Small intestine (tissue), 7 donors: ENCODE results near the gene SH3RF1. TPM values are rescaled to one million over a fixed set of nuclear protein-coding genes. Genes with fewer than 3 reads are reported as not detected.

Experiments
- DNase-seq, 2 donors: peaks; one replicate each; pipeline versions ENCODE4 v3.0.0 to v3.0.0-alpha.2; 2013
- FAIRE-seq: peaks from 2 replicates; lab custom pipeline; 2012; peaks lifted over from hg19 to GRCh38; lab: Jason Lieb, UNC
- H3K27ac ChIP-seq, 3 donors: one replicate each; pipeline ENCODE4 v1.5.1; 2013; ENCODE audit warnings: low read length in 2 of 3, mild to moderate bottlenecking in 2 of 3, control low read depth in 1 of 3, inconsistent platforms in 1 of 3, low read depth in 1 of 3, moderate library complexity in 1 of 3
- H3K27me3 ChIP-seq, 3 donors: one replicate each; pipeline ENCODE4 v1.6.1; 2013; ENCODE audit warnings: low read length in 3 of 3, inconsistent platforms in 1 of 3; ENCODE audit not compliant: control insufficient read depth in 3 of 3, insufficient read depth in 3 of 3
- H3K36me3 ChIP-seq, 3 donors: one replicate each; pipeline ENCODE4 v1.6.1; 2013; ENCODE audit warnings: low read length in 3 of 3, inconsistent platforms in 1 of 3, low read depth in 1 of 3, mild to moderate bottlenecking in 1 of 3, moderate library complexity in 1 of 3; ENCODE audit not compliant: control insufficient read depth in 3 of 3, insufficient read depth in 2 of 3
- H3K4me1 ChIP-seq, 3 donors: one replicate each; pipeline ENCODE4 v1.6.1; 2013; ENCODE audit warnings: low read length in 2 of 3, inconsistent platforms in 1 of 3, low read depth in 1 of 3, mild to moderate bottlenecking in 1 of 3, moderate library complexity in 1 of 3; ENCODE audit not compliant: control insufficient read depth in 3 of 3, insufficient read depth in 2 of 3
- H3K4me3 ChIP-seq, 3 donors: one replicate each; pipeline ENCODE4 v1.5.1; 2013; ENCODE audit warnings: low read length in 3 of 3, control low read depth in 1 of 3, inconsistent platforms in 1 of 3, low read depth in 1 of 3, mild to moderate bottlenecking in 1 of 3, moderate library complexity in 1 of 3
- H3K9me3 ChIP-seq, 2 donors: one replicate each; pipeline ENCODE4 v1.6.1; 2013; ENCODE audit warnings: low read depth in 1 of 2, low read length in 1 of 2; ENCODE audit not compliant: control insufficient read depth in 2 of 2, insufficient read depth in 1 of 2
- WGBS, 3 donors: extraction: QIAGEN DNeasy Blood & Tissue Kit; methylation state at CpG; one replicate each; pipeline ENCODE4 v1.1.7; 2013; 5-methylcytosine and 5-hydroxymethylcytosine counted together
- polyA plus RNA-seq, 4 donors: library from polyadenylated mRNA; stranded (reverse) in 3 of 4; unstranded in 1 of 4; fragments of 200-250 nt in 3 of 4; fragments of 120-200 nt in 1 of 4; gene quantifications; one replicate each; pipeline versions ENCODE4 v1.2.1 to v1.2.3, GENCODE V29; 2013
- donor health status: healthy with polysubstance abuse.
- donor health status: control.
- donor health status: control.
- donor health status: Bipolar disorder and iron deficiency.
- donor health status: healthy.

The SH3RF1 gene
- polyA plus RNA-seq, 4 donors: 10.7 to 35.6 (median 11.5) TPM

DNA sequence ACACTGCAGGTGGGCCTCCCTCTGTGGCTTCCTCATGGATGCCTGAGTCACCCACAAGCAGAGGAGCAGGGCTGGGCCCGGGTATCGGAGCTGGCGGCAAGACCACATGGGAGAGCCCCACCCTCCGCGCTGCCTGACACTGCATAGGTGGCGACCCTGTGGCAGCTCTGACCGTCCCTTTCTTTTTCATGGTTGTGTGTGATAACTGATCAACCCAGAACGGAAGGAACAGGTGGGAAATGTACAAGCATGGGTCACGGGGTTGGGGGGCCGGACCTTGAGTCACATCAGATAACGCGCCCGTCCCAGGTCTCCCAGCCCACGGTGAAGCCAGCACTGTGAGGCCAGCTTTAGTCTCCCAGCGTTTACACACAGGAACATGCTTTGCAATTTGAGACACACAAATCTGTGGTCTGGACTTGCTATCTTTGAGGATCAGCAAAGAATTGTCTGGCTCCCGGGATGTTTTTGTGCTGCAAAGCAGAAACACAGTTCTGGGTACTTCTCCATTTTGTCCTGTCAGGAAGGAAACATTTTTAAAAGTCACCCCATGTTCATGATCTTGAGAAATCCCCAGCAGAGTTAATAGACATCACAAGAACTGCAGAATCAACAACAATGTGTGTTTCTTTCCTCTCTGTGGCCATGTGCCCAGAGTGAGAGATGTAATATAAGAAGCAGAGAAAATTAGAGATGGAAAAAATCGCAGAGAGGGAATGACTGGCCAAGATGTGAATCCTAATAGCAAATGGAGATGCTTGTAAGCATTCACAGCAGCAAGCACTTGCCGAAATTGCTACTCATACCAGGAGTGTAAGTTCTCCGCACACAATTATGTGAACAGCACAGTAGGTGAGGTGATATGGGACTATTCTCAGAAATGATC is 190.6 kb downstream of the SH3RF1 start:
- FAIRE-seq: no peak
- Histone ChIP-seq H3K9me3 (no peaks in the 10 kb centered on the region), H3K36me3 (no peaks in the 10 kb centered on the region), H3K27ac (peak overlapping the region in 2 of 3 donors; percentile 52 to 66), H3K4me3 (peak overlapping the region in 1 of 3 donors; percentile 26), H3K4me1 (peaks cover 0 to 6% (median 5%) of the 10 kb centered on the region in 3 donors), H3K27me3 (no peaks in the 10 kb centered on the region)
- peak; percentile 37 to 89 for DNase-seq
- 18% methylated on average over 19 of the region's 19 CpGs for WGBS, 3 donors

DNA sequence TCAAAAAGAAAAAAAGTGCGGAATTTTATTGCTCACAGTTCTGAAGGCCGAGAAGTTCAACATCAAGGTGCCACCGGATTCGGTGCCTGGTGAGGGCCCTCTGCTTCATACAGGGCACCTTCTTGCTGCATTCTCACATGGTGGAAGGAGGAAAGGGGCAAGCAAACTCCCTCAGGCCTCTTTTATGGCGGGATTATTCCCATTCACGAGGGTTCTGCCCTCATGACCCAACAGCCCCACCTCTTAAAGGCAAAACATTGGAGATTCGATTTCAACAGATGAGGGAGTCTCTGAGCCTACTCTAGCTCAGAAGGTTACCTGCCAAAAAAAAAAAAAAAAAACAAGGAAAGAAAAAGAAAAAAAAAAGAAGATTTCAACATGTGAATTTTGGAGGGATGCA is 196.6 kb downstream of the SH3RF1 start:
- H3K27ac ChIP-seq: no peak overlapping the region
- peaks cover 0 to 4% (median 0%) of the 10 kb centered on the region in 3 donors for H3K4me1 ChIP-seq
- H3K27me3 ChIP-seq: no peaks in the 10 kb centered on the region
- DNase-seq: no peak
- no peak for FAIRE-seq
- H3K36me3 ChIP-seq: no peaks in the 10 kb centered on the region
- H3K4me3 ChIP-seq: no peak overlapping the region
- peaks cover 0 to 11% of the 10 kb centered on the region in 2 donors for H3K9me3 ChIP-seq
- 75 to 83% (median 76%) methylated on average over 7 of the region's 7 CpGs for WGBS, 3 donors

DNA sequence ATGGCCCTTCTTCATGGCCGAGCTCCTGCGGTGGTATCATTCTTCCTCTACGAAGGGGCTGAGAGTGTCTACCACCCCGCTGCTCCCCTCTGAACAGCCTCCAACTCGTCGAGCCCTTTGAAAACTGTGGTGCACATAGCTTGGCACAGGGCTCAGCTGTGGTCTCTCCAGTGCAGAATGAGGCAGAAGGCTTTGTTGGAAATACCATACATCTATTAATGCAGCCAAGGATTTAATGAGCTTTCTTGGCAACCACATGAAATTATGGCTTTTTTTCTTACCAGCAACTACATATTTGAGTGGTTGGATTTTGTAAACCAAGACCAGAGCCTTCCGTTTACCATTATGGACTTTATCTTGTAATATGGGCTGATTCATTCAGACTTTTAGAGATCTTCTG is 199.0 kb downstream of the SH3RF1 start:
- FAIRE-seq (no peak), DNase-seq (no peak)
- no peak overlapping the region for H3K27ac ChIP-seq
- peaks cover 0 to 11% of the 10 kb centered on the region in 2 donors for H3K9me3 ChIP-seq
- H3K36me3 ChIP-seq: no peaks in the 10 kb centered on the region
- WGBS, 3 donors: 60 to 72% (median 65%) methylated on average over 7 of the region's 7 CpGs
- H3K27me3 ChIP-seq: no peaks in the 10 kb centered on the region
- no peak overlapping the region for H3K4me3 ChIP-seq
- H3K4me1 ChIP-seq: peaks cover 0 to 8% (median 0%) of the 10 kb centered on the region in 3 donors

DNA sequence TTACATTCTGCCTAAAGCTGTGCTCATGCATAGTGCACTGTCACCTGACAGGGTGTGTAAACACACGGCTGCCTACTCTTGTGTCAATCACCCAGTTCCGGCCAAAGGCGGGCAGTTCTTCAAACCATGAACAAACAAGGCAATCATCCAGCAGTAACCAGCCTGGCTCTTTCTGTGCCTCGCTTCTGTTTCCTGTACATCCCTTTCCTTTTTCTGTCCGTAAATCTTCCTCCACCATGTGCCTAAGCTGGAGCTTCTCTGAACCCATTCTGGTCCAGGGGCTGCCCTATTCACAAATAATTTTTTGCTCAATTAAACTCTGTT is 199.9 kb downstream of the SH3RF1 start:
- DNase-seq (peak; percentile 51 to 74), FAIRE-seq (no peak)
- peaks cover 0 to 11% of the 10 kb centered on the region in 2 donors for H3K9me3 ChIP-seq

DNA sequence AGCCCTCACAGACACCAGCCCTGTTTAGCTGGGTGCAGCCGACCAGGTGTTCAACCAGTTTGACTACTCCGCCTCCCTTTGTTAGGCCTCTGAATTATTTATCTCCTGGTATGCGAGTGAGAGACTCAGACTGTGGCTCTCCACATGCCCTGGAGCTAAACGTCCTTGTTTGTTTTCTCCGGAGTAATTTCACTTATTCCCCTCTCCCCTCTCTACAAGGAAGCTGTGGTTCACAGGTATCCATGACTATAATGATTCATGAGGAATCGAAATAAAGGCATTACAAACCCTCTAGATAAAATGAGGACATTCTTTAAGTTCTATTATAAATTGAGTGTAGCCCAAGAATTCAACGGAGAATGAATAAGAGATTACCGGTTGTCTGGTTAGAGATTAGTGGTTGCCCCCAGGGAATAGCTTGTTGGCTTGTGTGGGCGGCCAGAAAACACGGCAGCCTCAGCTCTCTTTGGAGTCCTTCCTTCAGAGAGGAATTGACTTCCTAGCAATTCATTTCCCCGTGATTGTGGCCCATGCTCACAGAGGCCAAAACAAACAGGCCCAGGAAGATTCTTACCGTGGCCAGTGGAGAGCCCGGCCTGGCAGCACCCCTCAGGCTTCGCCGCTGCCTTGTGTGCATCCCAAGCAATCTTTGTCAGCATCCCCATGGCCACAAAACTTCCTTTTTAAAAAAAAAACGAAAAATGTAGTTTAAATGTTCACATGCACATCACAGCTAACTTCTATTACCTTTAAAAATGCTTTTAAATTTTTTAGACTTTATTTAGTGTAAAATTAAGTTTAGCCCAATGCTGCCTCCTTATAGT is 200.5 kb downstream of the SH3RF1 start:
- FAIRE-seq: no peak
- no peak overlapping the region for H3K4me3 ChIP-seq
- DNase-seq: peak; percentile 63 to 82

More for the DNA sequence above, 199.9 kb downstream of the SH3RF1 start:
- Histone ChIP-seq H3K27me3 (no peaks in the 10 kb centered on the region), H3K27ac (no peak overlapping the region), H3K4me1 (peaks cover 0 to 8% (median 0%) of the 10 kb centered on the region in 3 donors), H3K4me3 (no peak overlapping the region), H3K36me3 (no peaks in the 10 kb centered on the region)
- 56 to 74% (median 57%) methylated on average over 5 of the region's 5 CpGs for WGBS, 3 donors

DNA sequence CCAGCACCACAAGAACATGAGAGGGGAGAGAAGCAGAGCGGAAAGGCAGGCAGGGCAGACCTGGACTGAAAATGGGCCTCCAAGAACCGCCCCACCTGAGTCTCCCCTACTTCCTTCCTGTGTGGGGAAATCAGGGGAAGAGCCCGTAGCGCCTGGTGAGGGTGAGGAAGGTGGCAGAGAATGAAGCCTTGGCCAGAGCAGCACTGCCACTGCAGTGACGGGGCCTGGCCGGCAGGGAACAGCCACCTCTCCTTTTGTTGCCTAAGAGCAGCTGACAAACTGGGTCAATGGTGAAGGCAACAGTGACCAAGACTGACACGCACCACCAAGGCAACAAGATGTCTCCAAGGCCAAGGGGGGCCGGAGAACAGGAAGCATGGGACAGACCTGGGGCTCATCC is 202.3 kb downstream of the SH3RF1 start:
- Histone ChIP-seq H3K4me3 (no peak overlapping the region), H3K36me3 (no peaks in the 10 kb centered on the region), H3K27ac (no peak overlapping the region), H3K4me1 (peaks cover 0 to 10% (median 0%) of the 10 kb centered on the region in 3 donors), H3K9me3 (peaks cover 0 to 11% of the 10 kb centered on the region in 2 donors), H3K27me3 (no peaks in the 10 kb centered on the region)
- 72 to 90% (median 79%) methylated on average over 8 of the region's 8 CpGs for WGBS, 3 donors
- DNase-seq (no peak), FAIRE-seq (no peak)

More for the DNA sequence above, 200.5 kb downstream of the SH3RF1 start:
- Histone ChIP-seq H3K9me3 (peaks cover 0 to 11% of the 10 kb centered on the region in 2 donors), H3K4me1 (peaks cover 0 to 8% (median 0%) of the 10 kb centered on the region in 3 donors), H3K27ac (peak overlapping the region in 2 of 3 donors; percentile 50 to 62), H3K27me3 (no peaks in the 10 kb centered on the region), H3K36me3 (no peaks in the 10 kb centered on the region)
- WGBS, 3 donors: 34 to 54% (median 39%) methylated on average over 16 of the region's 16 CpGs

DNA sequence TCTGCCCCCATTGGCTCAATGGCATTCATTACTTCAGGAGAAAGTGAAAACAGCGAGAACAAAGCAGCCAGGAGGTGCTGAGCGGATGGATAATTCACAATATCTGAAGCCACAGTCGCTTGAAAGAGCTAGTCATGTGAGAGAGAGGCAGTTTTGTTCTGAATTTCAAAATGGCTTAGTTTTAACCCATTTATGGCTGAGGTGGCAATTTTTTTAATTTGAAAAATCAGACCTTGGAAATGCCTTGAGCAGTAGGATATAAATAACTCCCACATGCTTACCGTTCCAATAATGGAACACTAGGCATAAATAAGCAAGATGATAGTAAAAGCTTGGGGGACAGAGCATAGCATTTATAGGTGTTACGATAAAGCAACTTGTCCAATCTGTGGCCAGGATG is 203.8 kb downstream of the SH3RF1 start:
- H3K4me3 ChIP-seq: no peak overlapping the region
- H3K27me3 ChIP-seq: no peaks in the 10 kb centered on the region
- DNase-seq: no peak
- H3K36me3 ChIP-seq: no peaks in the 10 kb centered on the region
- peaks cover 0 to 18% (median 0%) of the 10 kb centered on the region in 3 donors for H3K4me1 ChIP-seq
- WGBS, 3 donors: 90 to 94% (median 90%) methylated on average over 5 of the region's 5 CpGs
- no peak for FAIRE-seq
- H3K9me3 ChIP-seq: peaks cover 0 to 11% of the 10 kb centered on the region in 2 donors
- H3K27ac ChIP-seq: no peak overlapping the region

DNA sequence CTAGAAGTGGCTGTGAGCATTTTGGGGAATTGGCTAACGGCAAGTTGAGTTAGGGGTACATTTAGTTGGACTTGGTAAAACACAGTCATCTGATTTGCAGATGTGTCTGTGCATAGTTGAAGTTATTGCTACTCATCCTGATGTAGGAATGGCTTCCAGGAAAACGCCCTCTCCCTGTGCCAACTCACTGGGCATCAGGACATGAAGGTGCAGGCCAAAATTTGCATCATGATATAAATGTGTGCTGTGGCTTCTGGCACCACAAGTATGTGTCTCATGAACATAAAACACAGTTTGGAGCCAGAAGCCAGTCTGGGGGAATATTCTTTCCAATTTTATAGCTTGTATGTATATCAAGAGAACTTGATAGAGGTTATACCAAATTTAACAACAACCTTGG is 206.5 kb downstream of the SH3RF1 start:
- no peak overlapping the region for H3K4me3 ChIP-seq
- DNase-seq: no peak
- no peaks in the 10 kb centered on the region for H3K27me3 ChIP-seq
- no peaks in the 10 kb centered on the region for H3K9me3 ChIP-seq
- no peak for FAIRE-seq
- H3K36me3 ChIP-seq: no peaks in the 10 kb centered on the region
- no peak overlapping the region for H3K27ac ChIP-seq
- WGBS, 3 donors: 84 to 88% (median 87%) methylated on average over 2 of the region's 2 CpGs
- H3K4me1 ChIP-seq: peaks cover 0 to 14% (median 0%) of the 10 kb centered on the region in 3 donors
